ENCODE results near the gene HACD4.
"Not testable (repeated sequence)": the region's sequence is repeated elsewhere in the genome, so short reads cannot be mapped to it uniquely, and the experiment has no call there.

HACD4 gene

GRCh38 chr9:21016701-21017491, 14.5 kb downstream of the HACD4 start:
- in situ Hi-C loops (cut with HindIII; ENCODE audit: low sequenced_read_pairs) = no loop called here

- in situ Hi-C loops (cut with HindIII; ENCODE audit: low sequenced_read_pairs) = no loop called here
Measured at GRCh38 chr9:21015995-21016394, 15.4 kb downstream of the HACD4 start.

- in situ Hi-C loops (cut with HindIII; ENCODE audit: low sequenced_read_pairs) = no loop called here
Measured at GRCh38 chr9:21015129-21015815, 16.2 kb downstream of the HACD4 start.

GRCh38 chr9:21002040-21002439, 29.4 kb downstream of the HACD4 start:
- in situ Hi-C loops (cut with HindIII; ENCODE audit: low sequenced_read_pairs) = no loop called here

GRCh38 chr9:21001581-21001980, 29.9 kb downstream of the HACD4 start:
- in situ Hi-C loops (cut with HindIII; ENCODE audit: low sequenced_read_pairs) = no loop called here

- in situ Hi-C loops (cut with HindIII; ENCODE audit: low sequenced_read_pairs) = no loop called here
Measured at GRCh38 chr9:20997503-20998076, 33.9 kb downstream of the HACD4 start.

- in situ Hi-C loops (cut with HindIII; ENCODE audit: low sequenced_read_pairs) = no loop called here
Measured at GRCh38 chr9:20996809-20997208, 34.6 kb downstream of the HACD4 start.

GRCh38 chr9:20995616-20996015, 35.8 kb downstream of the HACD4 start:
- in situ Hi-C loops (cut with HindIII; ENCODE audit: low sequenced_read_pairs) = no loop called here

GRCh38 chr9:20994486-20994885, 37.0 kb downstream of the HACD4 start:
- in situ Hi-C loops (cut with HindIII; ENCODE audit: low sequenced_read_pairs) = no loop called here

GRCh38 chr9:20990867-20991266, 40.6 kb downstream of the HACD4 start:
- in situ Hi-C loops (cut with HindIII; ENCODE audit: low sequenced_read_pairs) = no loop called here

- in situ Hi-C loops (cut with HindIII; ENCODE audit: low sequenced_read_pairs) = no loop called here
Measured at GRCh38 chr9:20989923-20990341, 41.5 kb downstream of the HACD4 start.

- in situ Hi-C loops (cut with HindIII; ENCODE audit: low sequenced_read_pairs) = no loop called here
Measured at GRCh38 chr9:20988671-20989315, 42.6 kb downstream of the HACD4 start.

GRCh38 chr9:20988061-20988460, 43.4 kb downstream of the HACD4 start:
- in situ Hi-C loops (cut with HindIII; ENCODE audit: low sequenced_read_pairs) = no loop called here

GRCh38 chr9:20987521-20987920, 43.9 kb downstream of the HACD4 start:
- in situ Hi-C loops (cut with HindIII; ENCODE audit: low sequenced_read_pairs) = no loop called here

- in situ Hi-C loops (cut with HindIII; ENCODE audit: low sequenced_read_pairs) = no loop called here
Measured at GRCh38 chr9:20985851-20986600, 45.4 kb downstream of the HACD4 start.

- in situ Hi-C loops (cut with HindIII; ENCODE audit: low sequenced_read_pairs) = no loop called here
Measured at GRCh38 chr9:20984506-20984905, 46.9 kb downstream of the HACD4 start.

- in situ Hi-C loops (cut with HindIII; ENCODE audit: low sequenced_read_pairs) = no loop called here
Measured at GRCh38 chr9:20981486-20981885, 50.0 kb downstream of the HACD4 start.

- in situ Hi-C loops (cut with HindIII; ENCODE audit: low sequenced_read_pairs) = no loop called here
Measured at GRCh38 chr9:20980832-20981455, 50.5 kb downstream of the HACD4 start.

- in situ Hi-C loops (cut with HindIII; ENCODE audit: low sequenced_read_pairs) = no loop called here
Measured at GRCh38 chr9:20978249-20978648, 53.2 kb downstream of the HACD4 start.

GRCh38 chr9:20974191-20974938, 57.1 kb downstream of the HACD4 start:
- in situ Hi-C loops (cut with HindIII; ENCODE audit: low sequenced_read_pairs) = not testable (repeated sequence)
